ENCODE measurements around the gene SLC17A7.

The SLC17A7 gene

DNA sequence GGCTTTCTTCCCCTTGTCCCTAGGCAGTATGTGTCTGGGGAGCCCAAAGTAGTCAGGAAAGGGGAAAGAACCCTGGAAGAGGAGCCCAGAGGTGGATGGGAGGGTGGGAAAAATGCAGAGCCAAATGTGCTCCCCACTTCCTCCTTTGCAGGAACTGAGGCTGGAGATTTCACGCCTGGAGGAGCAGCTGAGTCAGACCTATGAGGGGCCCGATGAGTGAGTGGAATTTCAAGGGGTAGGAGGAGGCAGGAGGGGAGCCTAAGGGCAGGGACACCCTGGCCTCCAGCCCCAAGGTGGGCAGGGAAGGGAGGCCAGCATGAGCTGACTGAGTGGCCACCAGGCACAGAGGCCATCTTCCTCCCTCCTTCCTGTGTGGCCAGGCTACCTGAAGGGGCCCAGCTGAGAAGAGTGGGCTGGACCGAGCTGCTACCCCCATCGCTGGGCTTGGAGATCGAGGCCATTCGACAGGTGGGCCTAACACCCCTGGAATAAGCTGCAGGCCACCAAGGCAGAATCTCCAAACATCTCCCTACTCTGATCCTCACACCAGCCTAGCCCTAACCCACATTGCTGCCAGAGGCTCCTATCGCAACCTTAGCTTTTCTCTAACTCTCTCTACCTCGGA, 32.4 kb downstream of the SLC17A7 start:
- no peak for DNase-seq (ENCODE audit: low read depth)

DNA sequence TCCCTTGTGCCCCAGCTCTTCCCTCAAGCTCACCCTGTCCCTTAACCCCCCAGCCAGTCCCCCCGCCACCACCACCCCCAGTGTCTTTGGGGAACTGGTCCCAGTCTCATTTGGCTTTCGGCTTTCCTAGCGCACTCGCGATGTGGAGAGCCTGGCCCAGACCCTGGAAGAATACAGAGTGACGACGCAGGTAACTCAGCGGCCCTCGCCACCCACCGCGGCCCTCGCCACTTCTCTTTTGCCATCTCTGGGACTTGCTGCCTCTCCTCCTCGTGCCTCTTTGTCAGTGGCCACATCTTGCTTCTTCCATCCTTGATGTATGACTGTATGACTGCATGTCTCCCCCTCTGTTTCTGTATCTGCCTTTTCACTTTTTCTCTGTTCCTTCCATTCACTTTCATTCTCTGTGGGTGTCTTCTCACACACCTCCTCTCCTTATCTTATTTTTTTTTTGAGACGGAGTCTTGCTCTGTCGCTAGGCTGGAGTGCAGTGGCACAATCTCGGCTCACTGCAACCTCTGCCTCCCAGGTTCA, 33.8 kb downstream of the SLC17A7 start:
- no peak for DNase-seq (ENCODE audit: low read depth)

DNA sequence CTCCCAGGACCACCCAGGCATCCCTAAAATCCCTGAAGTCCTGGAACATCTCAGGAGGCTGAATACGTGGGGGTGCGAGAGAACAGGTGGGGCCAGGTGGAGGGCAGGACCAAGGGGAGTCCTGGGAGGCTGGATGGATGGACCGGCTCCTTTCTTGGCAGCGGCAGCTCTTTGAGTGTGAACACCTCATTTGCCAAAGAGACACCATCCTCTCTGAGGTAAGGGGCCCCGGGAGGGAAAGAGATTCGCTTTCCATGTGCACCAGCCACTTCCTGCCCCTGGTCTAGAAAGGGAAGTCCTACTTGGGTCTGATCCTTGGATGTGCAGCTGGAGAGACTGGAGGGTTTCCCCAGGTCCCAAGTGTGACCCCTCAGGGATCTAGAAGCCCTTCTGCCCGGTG, 34.2 kb downstream of the SLC17A7 start:
- DNase-seq (ENCODE audit: low read depth), result no peak

DNA sequence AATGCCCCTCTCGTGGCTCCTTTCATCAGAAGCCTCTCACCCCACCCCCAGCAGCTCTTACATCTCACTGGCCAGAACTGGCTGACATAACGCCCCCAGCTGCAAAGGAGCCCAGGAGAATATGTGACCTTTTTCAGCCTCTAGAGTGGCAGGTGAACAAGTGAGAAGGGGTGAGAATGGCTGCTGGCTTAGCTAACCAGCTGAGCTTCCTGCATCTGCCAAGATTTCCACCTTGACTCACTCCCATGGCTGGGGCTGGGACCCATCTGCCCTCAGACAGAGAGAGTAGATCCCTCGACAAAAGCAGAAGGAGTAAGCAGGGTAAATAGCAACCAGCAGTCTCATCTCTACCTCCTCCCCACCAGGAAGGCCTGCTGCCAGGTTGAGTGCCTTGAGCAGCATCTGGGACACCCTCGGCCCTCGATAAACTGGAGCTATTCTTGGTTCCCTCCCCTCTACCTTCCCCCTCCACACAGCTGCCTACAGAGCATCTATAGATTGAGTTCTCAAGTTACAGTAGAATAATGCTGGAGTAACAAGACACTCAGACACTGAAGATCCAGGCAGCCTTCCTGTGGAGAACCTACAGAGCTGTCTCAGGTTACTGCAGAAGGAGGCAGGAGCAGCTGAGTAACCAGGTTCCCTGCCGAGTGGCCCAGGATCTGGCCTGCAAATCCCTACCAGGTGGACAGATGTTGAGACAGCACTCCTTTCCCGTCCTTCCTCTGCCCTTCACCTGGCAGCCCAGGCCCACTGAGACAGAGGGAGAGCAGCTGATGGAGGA, 37.7 kb downstream of the SLC17A7 start:
- DNase-seq (ENCODE audit: low read depth), result no peak

DNA sequence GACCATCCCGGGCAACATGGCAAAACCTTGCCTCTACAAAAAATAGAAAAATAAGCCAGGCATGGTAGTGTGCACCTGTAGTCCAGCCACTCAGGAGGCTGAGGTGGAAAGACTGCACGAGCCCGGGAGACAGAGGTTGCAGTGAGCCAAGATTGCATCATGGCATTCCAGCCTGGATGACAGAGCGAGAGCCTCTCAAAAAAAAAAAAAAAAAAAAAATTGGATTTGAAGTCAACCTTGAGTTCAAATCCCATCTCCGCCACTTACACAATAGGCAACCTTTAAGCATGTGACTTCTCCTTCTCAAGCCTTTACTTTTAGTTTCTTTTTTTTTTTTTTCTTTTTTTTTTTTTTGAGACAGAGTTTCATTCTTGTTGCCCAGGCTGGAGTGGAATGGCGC, 41.3 kb downstream of the SLC17A7 start:
- no peak for DNase-seq (ENCODE audit: low read depth)

DNA sequence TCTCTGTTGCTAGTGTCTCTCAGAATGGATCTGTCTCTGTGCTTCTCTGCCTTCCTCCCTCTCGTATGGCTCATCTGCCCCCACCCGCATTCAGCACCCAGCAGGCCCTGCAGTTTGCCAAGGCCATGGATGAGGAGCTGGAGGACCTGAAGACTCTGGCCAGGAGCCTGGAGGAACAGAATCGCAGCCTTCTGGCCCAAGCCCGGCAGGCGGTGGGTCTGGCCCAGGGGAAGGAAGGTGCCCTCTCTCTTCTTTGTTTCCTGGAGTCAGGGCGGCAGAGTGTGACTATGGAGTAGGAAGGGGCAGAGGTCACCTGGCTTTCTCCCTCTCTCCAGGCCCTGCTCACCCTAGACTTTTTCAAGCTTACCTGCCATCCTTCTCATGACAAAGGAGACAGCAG, 42.4 kb downstream of the SLC17A7 start:
- DNase-seq (ENCODE audit: low read depth), result no peak

DNA sequence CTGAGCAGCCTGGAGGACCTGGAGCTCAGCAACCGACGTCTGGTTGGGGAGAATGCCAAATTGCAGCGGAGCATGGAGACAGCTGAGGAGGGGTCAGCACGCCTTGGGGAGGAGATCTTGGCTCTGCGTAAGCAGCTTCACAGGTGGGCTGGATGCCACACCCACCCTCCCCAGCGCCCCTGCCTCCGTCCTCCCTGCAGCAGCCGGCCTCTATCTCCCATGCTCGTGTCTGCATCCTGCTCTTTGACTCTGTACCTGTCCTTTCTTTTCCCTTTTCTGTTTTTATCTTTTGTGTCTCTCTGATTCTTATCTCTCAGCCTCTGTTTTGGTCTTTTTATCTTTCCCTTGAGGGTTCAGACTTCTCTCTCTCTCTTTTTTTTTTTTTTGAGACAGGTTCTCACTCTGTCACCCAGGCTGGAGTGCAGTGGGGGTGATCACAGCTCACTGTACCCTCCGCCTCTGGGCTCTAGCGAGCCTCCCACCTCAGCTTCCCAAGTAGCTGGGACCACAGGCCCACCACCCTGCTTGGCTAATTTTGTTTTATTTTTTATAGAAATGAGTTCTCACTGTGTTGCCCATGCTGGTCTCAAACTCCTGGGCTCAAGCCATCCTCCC, 43.2 kb downstream of the SLC17A7 start:
- no peak for DNase-seq (ENCODE audit: low read depth)

DNA sequence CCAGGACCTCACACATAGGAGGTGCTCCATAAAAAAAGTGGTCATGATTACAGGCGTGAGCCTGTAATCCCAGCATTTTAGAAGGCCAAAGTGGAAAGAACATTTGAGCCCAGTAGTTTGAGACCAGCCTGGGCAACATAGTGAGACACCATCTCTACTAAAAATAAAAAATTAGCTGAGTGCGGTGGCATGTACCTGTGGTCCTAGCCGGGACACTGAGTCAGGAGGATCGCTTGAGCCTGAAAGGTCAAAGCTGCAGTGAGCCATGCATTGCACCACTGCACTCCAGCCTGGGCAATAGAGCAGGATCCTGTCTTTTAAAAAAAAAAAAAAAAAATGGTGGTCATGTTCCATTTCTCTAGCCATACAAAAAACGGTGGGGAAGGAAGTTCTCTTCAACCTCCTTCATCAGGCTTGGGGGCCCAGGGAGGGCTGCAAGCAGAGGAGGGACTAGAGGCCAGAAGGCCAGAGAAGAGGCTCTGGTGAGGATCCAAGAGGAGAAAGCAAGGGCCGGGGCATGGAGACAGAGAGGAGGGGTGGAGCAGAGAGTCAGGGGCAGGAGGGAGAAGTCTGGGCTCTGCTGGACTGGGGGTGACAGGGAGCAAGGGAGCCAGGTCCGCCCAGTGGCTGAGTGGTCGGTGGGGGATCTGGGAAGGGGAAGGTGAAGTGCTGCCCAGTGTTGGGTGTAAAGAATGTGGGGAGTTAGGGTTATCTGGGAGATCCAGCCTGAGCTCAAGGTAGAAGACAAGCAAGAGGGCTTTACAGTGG, 44.4 kb downstream of the SLC17A7 start:
- no peak for DNase-seq (ENCODE audit: low read depth)

DNA sequence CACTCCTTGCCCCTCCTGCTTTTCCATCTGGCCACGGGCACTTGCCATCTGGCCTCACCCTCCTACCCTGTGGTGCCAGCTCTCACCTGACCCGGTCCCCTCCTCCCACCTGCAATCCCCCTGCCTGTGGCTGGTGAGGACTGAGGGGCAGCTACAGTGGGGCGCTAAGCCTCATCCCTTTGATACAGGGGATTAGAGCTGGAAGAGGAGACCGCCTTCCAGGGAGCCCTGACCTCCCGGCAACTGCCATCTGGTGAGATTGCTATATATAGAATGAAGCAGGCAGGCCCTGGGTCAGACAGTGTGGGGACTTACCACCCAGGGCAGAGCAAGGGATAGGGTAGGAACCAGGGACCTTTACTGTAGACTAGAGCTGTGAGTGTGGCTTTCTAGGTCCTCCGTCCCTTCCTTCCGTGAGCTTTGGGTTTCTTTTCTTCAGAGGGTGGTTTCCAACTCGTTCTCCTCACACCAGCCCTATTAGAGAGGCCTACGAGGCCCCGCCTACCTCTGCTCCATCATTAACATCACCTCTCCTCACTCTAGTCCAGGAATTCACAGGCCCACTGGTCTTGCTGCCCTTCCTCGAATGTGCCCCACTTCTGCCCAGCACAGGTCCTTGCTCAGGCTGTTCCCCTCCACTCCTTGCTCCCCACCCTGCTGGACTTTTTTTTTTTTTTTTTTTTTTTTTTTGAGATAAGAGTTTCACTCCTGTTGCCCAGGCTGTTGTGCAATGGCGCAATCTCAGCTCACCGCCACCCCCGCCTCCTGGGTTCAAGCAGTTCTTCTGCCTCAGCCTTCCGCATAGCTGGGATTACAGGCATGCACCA, 45.5 kb downstream of the SLC17A7 start:
- no peak for DNase-seq (ENCODE audit: low read depth)

DNA sequence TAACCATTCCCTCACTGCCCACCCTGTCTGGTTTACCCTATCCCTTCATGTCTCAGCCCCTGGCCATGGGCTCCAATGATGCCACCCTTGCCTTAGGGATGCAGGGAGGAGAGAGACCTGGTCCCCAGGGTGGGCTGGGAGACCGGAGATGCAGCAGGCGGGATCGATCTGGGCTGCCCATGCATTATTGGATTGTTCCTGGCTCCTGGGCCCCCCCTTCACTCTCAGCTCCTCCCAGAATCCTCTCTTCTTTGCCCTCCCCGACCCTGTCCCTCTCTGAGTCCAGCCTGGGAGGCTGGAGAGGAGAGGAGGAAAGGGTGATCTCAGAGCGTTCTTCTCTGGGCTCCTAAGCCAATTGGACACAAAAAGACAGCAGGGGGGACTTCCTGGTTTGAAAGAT, 47.4 kb downstream of the SLC17A7 start:
- no peak for DNase-seq (ENCODE audit: low read depth)

DNA sequence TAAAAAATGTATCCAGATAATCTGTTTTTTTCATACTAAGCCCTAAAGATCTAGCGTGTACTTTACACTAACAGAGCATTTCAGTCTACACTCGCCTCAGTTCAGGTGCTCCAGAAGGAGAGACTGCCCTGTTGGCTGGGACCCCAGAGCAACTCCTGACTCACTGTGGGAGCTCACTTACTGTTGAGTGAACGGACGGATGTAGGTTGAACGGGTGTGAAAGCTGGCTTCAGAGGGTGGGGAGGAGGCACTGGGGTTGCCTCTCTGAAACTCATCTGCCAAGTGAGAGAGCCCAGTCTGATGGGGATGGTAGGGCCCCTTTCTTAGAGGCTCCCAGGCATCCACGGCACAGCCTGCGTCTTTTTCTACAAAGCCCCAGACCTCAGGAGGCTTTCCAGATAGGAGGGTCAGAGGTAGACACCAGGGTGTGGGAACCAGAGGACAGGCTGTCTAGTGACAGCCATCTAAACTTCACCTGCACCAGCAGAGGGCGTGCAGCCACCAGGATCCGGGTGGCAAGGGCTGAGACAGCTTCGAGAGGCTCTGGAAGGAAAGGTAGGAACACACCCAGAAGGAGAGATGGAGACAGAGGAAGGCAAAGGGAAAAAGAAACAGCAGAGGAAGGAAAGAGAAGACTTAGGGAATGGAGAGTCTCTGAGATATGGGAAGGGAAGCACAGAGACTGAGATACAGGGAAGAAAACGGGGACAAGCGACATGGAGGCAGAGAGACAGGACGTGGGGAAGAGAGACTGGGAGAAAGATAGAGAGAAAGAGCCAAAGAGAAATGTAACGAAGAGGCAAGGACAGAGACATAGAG, 49.5 kb downstream of the SLC17A7 start:
- peak; percentile 63 for DNase-seq (ENCODE audit: low read depth)

DNA sequence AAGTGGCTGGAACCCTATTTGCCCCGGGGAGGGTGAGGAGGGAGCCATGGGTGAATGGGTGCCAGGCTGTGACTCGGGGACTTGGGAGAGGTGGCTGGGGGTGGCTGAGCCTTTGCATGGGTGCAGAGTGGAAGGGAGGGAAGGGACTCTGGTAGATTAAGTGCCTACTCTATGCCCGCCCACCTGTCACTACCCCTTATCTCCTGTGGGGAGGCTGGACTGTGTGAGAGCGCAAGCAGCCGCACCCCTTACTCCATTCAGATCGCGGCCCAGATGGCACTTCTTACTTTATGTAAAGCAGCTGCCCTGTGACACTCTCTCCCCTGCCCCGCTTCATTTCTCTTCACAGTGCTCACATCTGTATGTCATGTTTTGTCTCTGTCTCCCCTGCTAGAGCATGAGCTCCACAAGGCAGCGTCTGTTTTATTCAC, 50.4 kb downstream of the SLC17A7 start:
- no peak for DNase-seq (ENCODE audit: low read depth)

DNA sequence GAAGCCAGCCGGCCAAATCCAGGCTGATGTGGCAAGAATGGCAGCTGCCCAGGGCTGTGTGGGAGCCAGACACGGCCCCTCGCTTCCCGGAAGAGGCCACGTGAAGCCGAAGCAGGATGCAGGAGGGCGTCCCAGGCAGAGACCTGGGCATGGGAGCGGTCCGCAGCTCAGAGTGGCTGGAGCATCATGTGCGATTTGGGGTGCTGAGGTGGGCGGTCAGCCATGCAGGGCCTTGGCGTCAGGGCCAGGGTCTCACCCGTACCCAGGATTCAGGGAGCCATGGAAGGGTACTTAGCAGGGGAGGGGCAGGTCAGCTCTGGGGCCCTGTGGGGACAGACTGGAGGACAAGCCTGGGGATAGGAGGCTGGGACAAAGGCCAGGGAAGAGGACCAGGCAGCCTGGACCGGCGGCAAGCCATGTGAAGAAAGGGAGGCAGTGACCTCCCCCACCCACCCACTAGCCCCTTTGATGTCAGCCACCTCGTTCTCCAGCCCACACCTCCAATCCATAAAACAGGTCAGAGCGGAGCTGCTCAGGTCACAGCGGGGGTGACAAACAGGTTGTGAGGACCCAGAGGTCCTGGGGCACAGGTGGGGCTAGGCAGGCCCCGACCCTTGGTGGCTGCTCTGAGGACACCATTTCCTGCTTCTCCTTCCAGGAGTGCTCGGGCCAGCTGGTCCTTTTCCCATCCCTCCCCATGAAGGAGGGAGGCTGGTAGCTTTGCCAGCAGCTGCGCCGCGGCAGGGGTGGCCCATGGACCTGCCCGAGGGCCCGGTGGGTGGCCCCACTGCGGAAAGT, 51.0 kb downstream of the SLC17A7 start:
- no peak for DNase-seq (ENCODE audit: low read depth)

DNA sequence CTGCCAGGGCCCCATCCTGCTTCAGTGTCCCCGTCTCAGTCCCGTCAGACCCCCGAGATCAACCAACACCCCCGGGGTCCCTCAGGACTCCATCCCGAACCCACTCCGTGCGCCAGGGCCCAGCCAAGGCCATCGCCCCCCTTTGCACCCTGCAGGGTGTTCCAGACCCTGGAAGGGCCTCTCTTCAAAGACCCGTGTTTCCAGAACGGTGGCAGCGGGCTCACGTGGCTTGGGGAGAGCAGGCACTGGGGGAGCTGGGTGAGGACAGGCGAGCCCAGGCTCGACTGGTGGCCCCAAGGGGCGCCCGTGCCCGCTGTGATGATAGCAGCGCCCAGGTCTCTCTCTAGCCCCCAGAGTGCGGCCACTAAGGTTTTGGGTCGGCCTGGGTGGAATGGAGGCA, 51.9 kb downstream of the SLC17A7 start:
- DNase-seq (ENCODE audit: low read depth), result no peak

DNA sequence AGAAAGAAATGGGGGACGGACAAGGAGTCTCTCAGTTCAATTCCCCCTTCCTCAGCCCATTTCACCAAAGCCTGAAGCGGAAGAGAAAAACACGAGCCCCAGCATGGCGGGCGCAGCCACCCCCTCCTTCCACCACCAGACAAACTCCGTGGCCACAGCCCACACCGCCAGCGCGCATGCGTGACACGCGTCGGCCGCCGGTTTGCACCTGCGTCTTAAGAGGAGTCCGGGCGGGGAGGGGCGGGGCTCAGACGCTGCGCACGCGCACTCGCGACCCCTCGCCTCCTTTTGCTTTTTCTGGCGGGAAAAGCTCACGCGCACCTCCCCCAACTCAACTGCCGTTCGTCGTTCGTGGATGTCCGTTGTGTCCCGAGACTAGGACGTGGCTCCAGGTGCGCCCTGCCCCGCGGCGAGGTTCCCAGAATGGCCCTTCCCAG, 53.4 kb downstream of the SLC17A7 start, which contains the start of gene KASH5:
KASH5 (plus strand) TSS at position 314 of the 437 bp plus-strand sequence. CDS start 2,635 bp downstream, outside the sequence.
- peak; percentile 75 for DNase-seq (ENCODE audit: low read depth)

DNA sequence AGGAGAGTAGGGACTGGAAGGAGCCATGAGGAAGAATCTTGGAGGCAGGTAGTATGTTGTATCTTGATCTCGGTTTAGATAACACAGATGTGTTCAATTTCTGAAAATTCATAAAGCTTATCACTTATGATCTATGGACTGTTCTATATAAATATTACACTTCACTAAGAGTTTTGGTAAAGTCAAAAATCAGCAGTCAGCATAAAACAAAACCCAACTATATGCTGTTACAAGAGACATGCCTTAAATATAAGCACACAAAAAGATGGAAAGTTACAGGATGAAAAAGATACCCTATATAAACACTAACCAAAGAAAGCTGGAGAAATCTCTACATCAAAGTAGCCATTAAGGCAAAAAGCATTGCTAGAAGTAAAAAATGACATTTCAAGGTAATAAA, 57.7 kb downstream of the SLC17A7 start:
- no peak for DNase-seq (ENCODE audit: low read depth)

DNA sequence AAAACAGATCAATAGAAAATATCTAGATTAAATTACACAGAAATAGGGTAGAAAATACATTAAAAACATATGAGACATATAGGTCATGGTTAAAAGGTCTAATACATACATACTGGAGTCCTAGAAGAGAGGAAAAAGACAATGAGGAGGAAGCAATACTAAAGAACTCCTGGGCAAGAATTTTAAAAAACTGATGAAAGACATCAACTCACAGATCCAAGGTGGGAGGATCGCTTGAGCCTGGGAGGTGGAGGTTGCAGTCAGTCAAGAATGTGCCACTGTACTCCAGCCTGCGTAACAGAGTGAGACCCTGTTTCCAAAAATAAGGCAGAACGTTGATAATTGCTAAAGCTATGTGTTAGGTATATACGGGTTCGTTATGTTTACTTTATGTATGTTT, 58.7 kb downstream of the SLC17A7 start:
- no peak for DNase-seq (ENCODE audit: low read depth)

DNA sequence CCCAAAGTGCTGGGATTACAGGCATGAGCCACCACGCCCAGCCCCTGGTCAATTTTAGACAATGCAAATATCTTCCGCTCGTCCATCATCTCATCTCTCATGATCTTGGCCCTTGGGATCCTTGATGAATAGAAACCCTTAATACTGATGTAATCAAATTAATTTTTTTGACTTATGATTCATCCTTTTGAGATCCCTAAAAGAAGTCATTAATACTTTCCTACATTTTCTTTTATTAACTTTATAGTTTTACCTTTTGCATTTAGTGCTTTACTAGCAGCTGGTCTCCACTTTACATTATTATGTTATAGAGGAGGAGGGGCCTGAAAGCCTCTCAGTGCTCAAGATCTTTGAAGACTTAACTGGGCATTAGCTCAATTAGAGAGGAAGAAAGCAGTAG, 60.9 kb downstream of the SLC17A7 start:
- no peak for DNase-seq (ENCODE audit: low read depth)

All from stimulated activated CD8-positive, alpha-beta memory T cell treated with anti-CD3 and anti-CD28 coated beads, Interleukin-15, amount 100 ng/mL, for 1 hour (primary cell).